SU-DHL-6 (cell line): ENCODE measurements around the gene SLC19A1.

Source experiments
- H2AFZ ChIP-seq: fragments of 200-600 bp; sonication (generic); 2 replicates; pipeline ENCODE4 v1.6.1; 2014; ENCODE audit warnings: low read depth, mild to moderate bottlenecking, moderate library complexity, mixed read lengths, antibody characterized with exemption, low read length; ENCODE audit not compliant: severe bottlenecking
- H3F3A ChIP-seq: fragments of 200-600 bp; shearing (Covaris generic); 2 replicates; pipeline ENCODE4 v1.6.0; 2016; ENCODE audit warnings: antibody characterized with exemption, mild to moderate bottlenecking; ENCODE audit not compliant: insufficient read depth
- H3K27ac ChIP-seq: fragments of 200-600 bp; sonication (generic); 2 replicates; pipeline ENCODE4 v1.5.1; 2016; ENCODE audit warnings: low read depth, mild to moderate bottlenecking, low read length, moderate library complexity, mixed read lengths
- H3K27me3 ChIP-seq: fragments of 200-600 bp; sonication (generic), shearing (Covaris generic); 2 replicates; pipeline ENCODE4 v1.6.0; 2014; ENCODE audit warnings: mild to moderate bottlenecking, low read length
- H3K36me3 ChIP-seq: fragments of 200-600 bp; sonication (generic); 2 replicates; pipeline ENCODE4 v1.6.1; 2014; ENCODE audit warnings: mild to moderate bottlenecking, low read length, mixed read lengths
- H3K4me2 ChIP-seq: fragments of 300-600, 200-600 bp; shearing (Covaris generic), sonication (generic); 2 replicates; pipeline ENCODE4 v1.6.0; 2014; ENCODE audit warnings: low read length, low read depth, mild to moderate bottlenecking; ENCODE audit not compliant: poor library complexity, severe bottlenecking
- H3K4me3 ChIP-seq: fragments of 200-600 bp; sonication (generic); 2 replicates; pipeline ENCODE4 v1.5.1; 2014; ENCODE audit warnings: antibody characterized with exemption, low read length, mild to moderate bottlenecking, mixed read lengths; ENCODE audit not compliant: insufficient read depth, poor library complexity, severe bottlenecking
- H3K79me2 ChIP-seq: fragments of 200-600 bp; sonication (generic); 2 replicates; pipeline ENCODE4 v1.6.1; 2014; ENCODE audit warnings: mild to moderate bottlenecking, low read length, moderate library complexity; ENCODE audit not compliant: insufficient read depth
- H3K9ac ChIP-seq: fragments of 200-600 bp; sonication (generic); 2 replicates; pipeline ENCODE4 v1.7.0; 2014; ENCODE audit warnings: mild to moderate bottlenecking, low read length
- H3K9me2 ChIP-seq: fragments of 200-600 bp; sonication (generic); replicated peaks from 2 replicates; pipeline ENCODE4 v1.6.1; 2014; ENCODE audit warnings: low read length; ENCODE audit not compliant: insufficient read depth
- H3K9me3 ChIP-seq: fragments of 200-600 bp; sonication (generic); 2 replicates; pipeline ENCODE4 v1.6.1; 2014; ENCODE audit warnings: low read length, mixed read lengths; ENCODE audit not compliant: insufficient read depth
- H4K20me1 ChIP-seq: fragments of 200-600 bp; sonication (generic); 2 replicates; pipeline ENCODE4 v1.6.1; 2014; ENCODE audit warnings: low read depth, mild to moderate bottlenecking, antibody characterized with exemption, low read length, moderate library complexity, mixed read lengths
- EZH2phosphoT487 ChIP-seq: fragments of 200-600 bp; sonication (generic), shearing (Covaris generic); conservative IDR thresholded peaks from 2 replicates; pipeline ENCODE4 v1.6.1; 2018; ENCODE audit warnings: mild to moderate bottlenecking, antibody characterized with exemption, low read length, moderate library complexity, mixed read lengths
- TF ChIP-seq, protein P1 (sequence below): fragments of 200-600 bp; sonication (generic); IDR thresholded peaks from one replicate; pipeline ENCODE4 v1.5.1; 2017; ENCODE audit warnings: antibody characterized with exemption, mild to moderate bottlenecking, low read length, moderate library complexity; ENCODE audit not compliant: insufficient read depth, poor library complexity, severe bottlenecking

The SLC19A1 gene

DNA sequence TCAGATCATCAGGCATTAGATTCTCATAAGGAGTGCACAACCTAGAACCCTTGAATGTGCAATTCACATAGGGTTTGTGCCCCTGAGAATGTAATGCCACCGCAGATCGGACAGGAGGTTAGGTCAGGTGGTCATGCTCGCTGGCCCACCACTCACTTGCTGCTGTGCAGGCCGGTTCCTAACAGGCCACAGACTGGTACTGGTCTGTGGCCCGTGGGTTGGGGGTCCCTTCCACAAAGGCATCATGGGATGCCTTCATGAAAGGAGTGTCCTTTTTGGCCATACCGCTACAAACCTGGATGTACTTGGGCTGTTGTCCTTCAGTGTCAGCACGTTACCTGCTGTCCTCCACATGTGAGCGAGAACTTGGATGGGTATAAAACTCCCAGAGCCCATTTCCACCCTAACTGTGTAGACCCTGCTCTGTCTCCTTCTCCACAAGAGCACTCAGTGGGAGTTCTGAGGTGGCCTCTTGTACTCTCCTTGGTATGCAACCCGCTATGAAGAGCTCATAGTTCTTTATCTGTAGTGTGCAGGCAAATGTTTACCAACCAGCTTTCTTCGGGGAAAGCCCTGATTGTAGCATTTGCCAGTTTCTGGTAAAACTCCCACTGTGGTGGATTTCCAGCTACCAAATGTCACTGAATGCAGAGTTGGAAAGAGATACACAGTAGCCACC is 41.7 kb upstream of the SLC19A1 start:
- Histone ChIP-seq H3K9me2 (no peaks in the 10 kb centered on the region), H3F3A (no peaks in the 10 kb centered on the region), H4K20me1 (no peaks in the 10 kb centered on the region), H3K9me3 (peaks cover 8% of the 10 kb centered on the region; the same call in 1 of the 2 replicates), H3K27me3 (no peaks in the 10 kb centered on the region), H2AFZ (no peak overlapping the region), H3K4me3 (no peak overlapping the region), H3K27ac (no peak overlapping the region), H3K4me2 (no peak overlapping the region), H3K36me3 (no peaks in the 10 kb centered on the region), H3K79me2 (no peaks in the 10 kb centered on the region), H3K9ac (no peak overlapping the region)
- TF ChIP-seq, protein P1, sequence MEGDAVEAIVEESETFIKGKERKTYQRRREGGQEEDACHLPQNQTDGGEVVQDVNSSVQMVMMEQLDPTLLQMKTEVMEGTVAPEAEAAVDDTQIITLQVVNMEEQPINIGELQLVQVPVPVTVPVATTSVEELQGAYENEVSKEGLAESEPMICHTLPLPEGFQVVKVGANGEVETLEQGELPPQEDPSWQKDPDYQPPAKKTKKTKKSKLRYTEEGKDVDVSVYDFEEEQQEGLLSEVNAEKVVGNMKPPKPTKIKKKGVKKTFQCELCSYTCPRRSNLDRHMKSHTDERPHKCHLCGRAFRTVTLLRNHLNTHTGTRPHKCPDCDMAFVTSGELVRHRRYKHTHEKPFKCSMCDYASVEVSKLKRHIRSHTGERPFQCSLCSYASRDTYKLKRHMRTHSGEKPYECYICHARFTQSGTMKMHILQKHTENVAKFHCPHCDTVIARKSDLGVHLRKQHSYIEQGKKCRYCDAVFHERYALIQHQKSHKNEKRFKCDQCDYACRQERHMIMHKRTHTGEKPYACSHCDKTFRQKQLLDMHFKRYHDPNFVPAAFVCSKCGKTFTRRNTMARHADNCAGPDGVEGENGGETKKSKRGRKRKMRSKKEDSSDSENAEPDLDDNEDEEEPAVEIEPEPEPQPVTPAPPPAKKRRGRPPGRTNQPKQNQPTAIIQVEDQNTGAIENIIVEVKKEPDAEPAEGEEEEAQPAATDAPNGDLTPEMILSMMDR, result no peak
- no peak for TF ChIP-seq EZH2phosphoT487

DNA sequence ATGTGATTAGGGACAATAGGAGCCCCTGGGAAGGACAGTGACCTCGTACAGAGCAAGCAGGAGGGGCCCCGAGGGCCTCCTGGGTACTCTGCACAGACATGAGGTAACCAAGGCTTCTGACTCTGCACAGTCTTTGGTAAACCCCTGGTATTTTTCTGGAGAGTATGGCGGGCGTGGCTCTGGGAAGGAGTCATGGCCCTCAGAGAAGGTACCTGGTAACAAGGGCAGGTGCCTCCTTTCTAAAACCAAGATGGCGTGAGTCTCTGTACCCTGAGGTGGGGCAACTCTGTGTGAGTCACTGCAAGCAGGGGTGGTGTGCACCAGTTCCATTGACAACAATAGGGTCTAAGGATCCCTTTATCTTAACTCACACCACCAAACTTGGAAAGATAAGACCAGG is 39.9 kb upstream of the SLC19A1 start:
- no peak overlapping the region for H3K27ac ChIP-seq
- H3K4me2 ChIP-seq, result no peak overlapping the region
- no peaks in the 10 kb centered on the region for H3K36me3 ChIP-seq
- no peak overlapping the region for H3K4me3 ChIP-seq
- H3F3A ChIP-seq, result no peaks in the 10 kb centered on the region
- H3K9ac ChIP-seq, result no peak overlapping the region
- no peaks in the 10 kb centered on the region for H3K79me2 ChIP-seq
- no peaks in the 10 kb centered on the region for H3K9me2 ChIP-seq
- no peaks in the 10 kb centered on the region for H3K27me3 ChIP-seq
- TF ChIP-seq EZH2phosphoT487, result no peak
- TF ChIP-seq, protein P1, result no peak
- H3K9me3 ChIP-seq, result peaks cover 8% of the 10 kb centered on the region; the same call in 1 of the 2 replicates
- no peaks in the 10 kb centered on the region for H4K20me1 ChIP-seq
- no peak overlapping the region for H2AFZ ChIP-seq

DNA sequence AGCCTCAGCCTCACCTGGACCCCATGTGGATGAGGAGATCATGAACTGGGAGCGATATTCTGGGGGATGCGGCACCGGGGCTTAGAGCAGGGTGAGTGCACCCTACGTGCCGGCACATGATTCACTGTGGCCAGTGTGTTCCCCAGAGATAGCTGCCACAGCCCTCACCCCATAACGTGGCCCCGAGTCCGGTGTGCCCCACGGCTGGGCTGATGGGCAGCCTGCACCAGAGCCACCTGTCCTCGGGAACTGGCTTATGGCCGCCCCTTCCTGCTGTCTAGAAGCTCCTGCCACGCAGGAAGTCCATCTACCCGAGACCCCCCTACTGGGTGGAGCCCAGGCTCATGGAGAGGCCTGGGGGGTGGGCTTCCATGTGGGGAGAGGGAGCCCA is 39.1 kb upstream of the SLC19A1 start:
- H3K79me2 ChIP-seq, result no peaks in the 10 kb centered on the region
- TF ChIP-seq, protein P1, result no peak
- TF ChIP-seq EZH2phosphoT487, result no peak
- H3K9ac ChIP-seq, result no peak overlapping the region
- H3K4me3 ChIP-seq, result no peak overlapping the region
- H3K9me2 ChIP-seq, result no peaks in the 10 kb centered on the region
- peaks cover 4% of the 10 kb centered on the region; the same call in 1 of the 2 replicates for H3K9me3 ChIP-seq
- no peaks in the 10 kb centered on the region for H3K36me3 ChIP-seq
- H3F3A ChIP-seq, result no peaks in the 10 kb centered on the region
- H3K27ac ChIP-seq, result no peak overlapping the region
- no peak overlapping the region for H3K4me2 ChIP-seq
- no peaks in the 10 kb centered on the region for H4K20me1 ChIP-seq
- no peaks in the 10 kb centered on the region for H3K27me3 ChIP-seq
- H2AFZ ChIP-seq, result no peak overlapping the region
